ENCODE measurements around the gene ABLIM3.

DNA sequence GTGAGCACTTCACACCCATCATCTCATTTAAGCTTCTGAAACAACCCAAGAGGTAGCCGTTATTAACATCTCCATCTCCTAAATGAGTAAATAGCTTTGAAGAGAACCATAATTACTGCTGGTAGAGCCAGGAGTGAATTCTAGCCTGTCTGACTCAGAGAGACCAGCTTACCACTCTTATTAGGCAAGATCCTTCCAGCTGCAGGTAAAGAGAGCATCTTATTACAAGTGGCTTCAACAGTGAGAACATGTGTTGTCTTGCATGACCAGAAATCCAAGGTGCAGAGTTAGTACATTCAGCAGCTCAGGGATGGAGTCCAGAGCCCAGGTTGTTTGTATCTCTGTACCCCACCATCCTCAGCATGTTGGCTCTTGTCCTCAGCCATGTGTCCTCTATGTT lies 119.5 kb downstream of the ABLIM3 start:
- TF ChIP-seq, protein P1, sequence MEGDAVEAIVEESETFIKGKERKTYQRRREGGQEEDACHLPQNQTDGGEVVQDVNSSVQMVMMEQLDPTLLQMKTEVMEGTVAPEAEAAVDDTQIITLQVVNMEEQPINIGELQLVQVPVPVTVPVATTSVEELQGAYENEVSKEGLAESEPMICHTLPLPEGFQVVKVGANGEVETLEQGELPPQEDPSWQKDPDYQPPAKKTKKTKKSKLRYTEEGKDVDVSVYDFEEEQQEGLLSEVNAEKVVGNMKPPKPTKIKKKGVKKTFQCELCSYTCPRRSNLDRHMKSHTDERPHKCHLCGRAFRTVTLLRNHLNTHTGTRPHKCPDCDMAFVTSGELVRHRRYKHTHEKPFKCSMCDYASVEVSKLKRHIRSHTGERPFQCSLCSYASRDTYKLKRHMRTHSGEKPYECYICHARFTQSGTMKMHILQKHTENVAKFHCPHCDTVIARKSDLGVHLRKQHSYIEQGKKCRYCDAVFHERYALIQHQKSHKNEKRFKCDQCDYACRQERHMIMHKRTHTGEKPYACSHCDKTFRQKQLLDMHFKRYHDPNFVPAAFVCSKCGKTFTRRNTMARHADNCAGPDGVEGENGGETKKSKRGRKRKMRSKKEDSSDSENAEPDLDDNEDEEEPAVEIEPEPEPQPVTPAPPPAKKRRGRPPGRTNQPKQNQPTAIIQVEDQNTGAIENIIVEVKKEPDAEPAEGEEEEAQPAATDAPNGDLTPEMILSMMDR (IDR thresholded peaks at IDR 0.05): no peak
- TF ChIP-seq POLR2A (IDR thresholded peaks at IDR 0.05): no peak
